DMS153 treated with DMSO at 0.1 percent for 48 hours (cell line): Measurements from ENCODE around the gene CASR.

Experiments used
- DNase-seq: peaks from one replicate; lab custom pipeline; 2025; ENCODE audit not compliant: unreplicated experiment; lab: John Stamatoyannopoulos, UW

Gene CASR

GRCh38 chr3:122215592-122216298 lies 32.3 kb downstream of the CASR start:
- DNase-seq, result no peak

- no peak for DNase-seq
Observed at GRCh38 chr3:122217901-122218300, 34.4 kb downstream of the CASR start.

GRCh38 chr3:122219242-122219872 lies 35.9 kb downstream of the CASR start:
- no peak for DNase-seq

- no peak for DNase-seq
Observed at GRCh38 chr3:122227036-122227781, 43.7 kb downstream of the CASR start.

GRCh38 chr3:122230174-122230573 lies 46.7 kb downstream of the CASR start:
- DNase-seq, result no peak

- DNase-seq, result no peak
Observed at GRCh38 chr3:122231465-122232157, 48.1 kb downstream of the CASR start.

- no peak for DNase-seq
Observed at GRCh38 chr3:122232485-122232884, 49.0 kb downstream of the CASR start.

GRCh38 chr3:122233101-122233952 lies 49.9 kb downstream of the CASR start:
- DNase-seq, result no peak

GRCh38 chr3:122234117-122234516 lies 50.6 kb downstream of the CASR start:
- no peak for DNase-seq

- no peak for DNase-seq
Observed at GRCh38 chr3:122235147-122235546, 51.7 kb downstream of the CASR start.

- no peak for DNase-seq
Observed at GRCh38 chr3:122239112-122239511, 55.6 kb downstream of the CASR start.

- DNase-seq, result no peak
Observed at GRCh38 chr3:122245513-122246174, 62.2 kb downstream of the CASR start.

GRCh38 chr3:122246199-122246598 lies 62.7 kb downstream of the CASR start:
- DNase-seq, result no peak

- DNase-seq, result no peak
Observed at GRCh38 chr3:122247087-122247824, 63.8 kb downstream of the CASR start.

GRCh38 chr3:122247825-122248185 lies 64.3 kb downstream of the CASR start:
- DNase-seq, result no peak

GRCh38 chr3:122251428-122251827 lies 68.0 kb downstream of the CASR start:
- DNase-seq, result no peak

GRCh38 chr3:122253581-122253980 lies 70.1 kb downstream of the CASR start:
- no peak for DNase-seq

- DNase-seq, result no peak
Observed at GRCh38 chr3:122255757-122256439, 72.4 kb downstream of the CASR start.
